Trophoblast cell (in vitro differentiated cells and primary cell): ENCODE results near the gene CALHM4.
"Not testable (repeated sequence)": the region's sequence is repeated elsewhere in the genome, so short reads cannot be mapped to it uniquely, and the experiment has no call there.

Experiments
- DNase-seq, 2 donors: peaks; one replicate each; pipeline ENCODE4 v3.0.0-alpha.2; 2016
- H2AFZ ChIP-seq: 2 replicates; pipeline ENCODE4 v1.6.1; 2013; ENCODE audit warnings: low read length, moderate library complexity, mild to moderate bottlenecking; ENCODE audit not compliant: insufficient read depth, poor library complexity
- H2AK5ac ChIP-seq: 2 replicates; pipeline ENCODE4 v1.6.1; 2013; ENCODE audit warnings: mild to moderate bottlenecking, low read length
- H2BK120ac ChIP-seq: 2 replicates; pipeline ENCODE4 v1.6.1; 2013; ENCODE audit warnings: low read length, mild to moderate bottlenecking, moderate library complexity; ENCODE audit not compliant: insufficient read depth, poor library complexity
- H2BK12ac ChIP-seq: 2 replicates; pipeline ENCODE4 v1.6.1; 2013; ENCODE audit warnings: mild to moderate bottlenecking, low read length, moderate library complexity
- H2BK5ac ChIP-seq: 2 replicates; pipeline ENCODE4 v1.6.1; 2013; ENCODE audit warnings: low read length, low read depth, moderate library complexity, mild to moderate bottlenecking; ENCODE audit not compliant: poor library complexity
- H3K14ac ChIP-seq: 2 replicates; pipeline ENCODE4 v1.6.1; 2013; ENCODE audit warnings: mild to moderate bottlenecking, low read length
- H3K18ac ChIP-seq: 2 replicates; pipeline ENCODE4 v1.6.1; 2013; ENCODE audit warnings: mild to moderate bottlenecking, low read length
- H3K23ac ChIP-seq: 2 replicates; pipeline ENCODE4 v1.6.1; 2013; ENCODE audit warnings: low read length
- H3K27ac ChIP-seq: 2 replicates; pipeline ENCODE4 v1.5.1; 2013; ENCODE audit warnings: low read depth, mild to moderate bottlenecking, inconsistent platforms, low read length, moderate library complexity
- H3K27me3 ChIP-seq: 2 replicates; pipeline ENCODE4 v1.6.1; 2013; ENCODE audit warnings: inconsistent platforms, mild to moderate bottlenecking, low read length, moderate library complexity; ENCODE audit not compliant: insufficient read depth
- H3K36me3 ChIP-seq, 2 experiments: 1 replicate in 1 of 2; 2 replicates in 1 of 2; pipeline ENCODE4 v1.6.1; 2013; ENCODE audit warnings: low read length in 2 of 2, mild to moderate bottlenecking in 2 of 2, moderate library complexity in 1 of 2; ENCODE audit not compliant: insufficient read depth in 2 of 2, control insufficient read depth in 1 of 2
- H3K4ac ChIP-seq: 2 replicates; pipeline ENCODE4 v1.6.1; 2013; ENCODE audit warnings: low read depth, mild to moderate bottlenecking, low read length, moderate library complexity
- H3K4me1 ChIP-seq, 2 experiments: 1 replicate in 1 of 2; 2 replicates in 1 of 2; pipeline ENCODE4 v1.6.1; 2013; ENCODE audit warnings: low read length in 2 of 2, mild to moderate bottlenecking in 2 of 2, moderate library complexity in 1 of 2; ENCODE audit not compliant: insufficient read depth in 2 of 2, control insufficient read depth in 1 of 2
- H3K4me2 ChIP-seq: 2 replicates; pipeline ENCODE4 v1.6.1; 2013; ENCODE audit warnings: inconsistent platforms, mild to moderate bottlenecking, low read length, moderate library complexity
- H3K4me3 ChIP-seq: 2 replicates; pipeline ENCODE4 v1.5.1; 2013; ENCODE audit warnings: mild to moderate bottlenecking, low read depth, low read length, inconsistent platforms
- H3K79me1 ChIP-seq: one replicate; pipeline ENCODE4 v1.6.1; 2013; ENCODE audit warnings: low read length
- H3K79me2 ChIP-seq: 2 replicates; pipeline ENCODE4 v1.6.1; 2013; ENCODE audit warnings: low read length, mild to moderate bottlenecking; ENCODE audit not compliant: control insufficient read depth, insufficient read depth, poor library complexity
- H3K9ac ChIP-seq: 2 replicates; pipeline ENCODE4 v1.6.1; 2013; ENCODE audit warnings: mild to moderate bottlenecking, low read length
- H3K9me3 ChIP-seq: 2 replicates; pipeline ENCODE4 v1.6.1; 2013; ENCODE audit warnings: low read depth, mild to moderate bottlenecking, control low read depth, inconsistent platforms, low read length; ENCODE audit not compliant: insufficient read depth
- H4K12ac ChIP-seq: 2 replicates; pipeline ENCODE4 v1.6.1; 2013; ENCODE audit warnings: low read depth, mild to moderate bottlenecking, low read length, moderate library complexity
- H4K8ac ChIP-seq: 2 replicates; pipeline ENCODE4 v1.6.1; 2013; ENCODE audit warnings: low read depth, mild to moderate bottlenecking, low read length, moderate library complexity
- H4K91ac ChIP-seq: one replicate; pipeline ENCODE4 v1.6.1; 2013; ENCODE audit warnings: low read depth, mild to moderate bottlenecking, low read length, moderate library complexity
- WGBS: extraction: QIAGEN DNeasy Blood & Tissue Kit; methylation state at CpG from one replicate; pipeline ENCODE4 v1.1.7; 2013; ENCODE audit warnings: missing lambda C conversion rate; ENCODE audit not compliant: insufficient read length, insufficient coverage; ENCODE audit errors: extremely low coverage; 5-methylcytosine and 5-hydroxymethylcytosine counted together

The CALHM4 gene

GRCh38 chr6:116596815-116597214, 43.3 kb downstream of the CALHM4 start:
- Histone ChIP-seq H3K79me1 (no peaks in the 10 kb centered on the region), H3K4me2 (no peak overlapping the region), H2BK5ac (no peak overlapping the region), H3K4ac (no peak overlapping the region), H3K23ac (no peak overlapping the region), H3K27me3 (no peaks in the 10 kb centered on the region), H3K4me1 (no peaks in the 10 kb centered on the region), H3K9ac (no peak overlapping the region), H2AFZ (no peak overlapping the region), H3K14ac (no peak overlapping the region), H4K91ac (no peak overlapping the region), H2AK5ac (no peak overlapping the region), H4K8ac (no peak overlapping the region), H3K36me3 (peaks cover 6 to 7% of the 10 kb centered on the region in 2 experiments), H3K18ac (no peak overlapping the region), H2BK120ac (no peak overlapping the region), H3K9me3 (no peaks in the 10 kb centered on the region), H3K4me3 (no peak overlapping the region), H4K12ac (no peak overlapping the region), H2BK12ac (no peak overlapping the region), H3K27ac (no peak overlapping the region), H3K79me2 (no peaks in the 10 kb centered on the region)
- WGBS = no CpG with 5 or more reads among the region's 4 CpGs
- DNase-seq = peak in 1 of 2 donors; percentile 39

- H4K91ac ChIP-seq, H3K4ac ChIP-seq, H3K14ac ChIP-seq, H2BK12ac ChIP-seq, H3K79me1 ChIP-seq, H2BK5ac ChIP-seq, H2AK5ac ChIP-seq, H3K4me1 ChIP-seq, H3K79me2 ChIP-seq, H2AFZ ChIP-seq, H4K12ac ChIP-seq, H3K4me3 ChIP-seq, H3K9me3 ChIP-seq, H3K27ac ChIP-seq, H3K36me3 ChIP-seq, H4K8ac ChIP-seq, H3K4me2 ChIP-seq, H3K27me3 ChIP-seq, H3K9ac ChIP-seq, H3K18ac ChIP-seq, H3K23ac ChIP-seq, H2BK120ac ChIP-seq, DNase-seq: not testable (repeated sequence)
- WGBS = no CpG with 5 or more reads among the region's 3 CpGs
Measured at GRCh38 chr6:116603916-116604315, 50.4 kb downstream of the CALHM4 start.

- WGBS = no CpG with 5 or more reads among the region's 3 CpGs
- H3K23ac ChIP-seq, H3K4ac ChIP-seq, DNase-seq, H3K4me3 ChIP-seq, H2BK12ac ChIP-seq, H3K18ac ChIP-seq, H3K36me3 ChIP-seq, H3K27me3 ChIP-seq, H2AFZ ChIP-seq, H3K79me2 ChIP-seq, H3K27ac ChIP-seq, H3K4me2 ChIP-seq, H2BK5ac ChIP-seq, H3K9me3 ChIP-seq, H4K12ac ChIP-seq, H3K9ac ChIP-seq, H3K79me1 ChIP-seq, H2AK5ac ChIP-seq, H2BK120ac ChIP-seq, H4K91ac ChIP-seq, H3K14ac ChIP-seq, H4K8ac ChIP-seq, H3K4me1 ChIP-seq: not testable (repeated sequence)
Measured at GRCh38 chr6:116604868-116605267, 51.3 kb downstream of the CALHM4 start.

GRCh38 chr6:116605935-116606334, 52.4 kb downstream of the CALHM4 start:
- Histone ChIP-seq H3K14ac (no peak overlapping the region), H4K12ac (no peak overlapping the region), H3K18ac (no peak overlapping the region), H2BK5ac (no peak overlapping the region), H3K27me3 (no peaks in the 10 kb centered on the region), H3K4ac (no peak overlapping the region), H4K8ac (no peak overlapping the region), H3K27ac (no peak overlapping the region), H3K4me1 (no peaks in the 10 kb centered on the region), H4K91ac (no peak overlapping the region), H2AFZ (no peak overlapping the region), H2BK120ac (no peak overlapping the region), H3K4me2 (no peak overlapping the region), H3K79me1 (no peaks in the 10 kb centered on the region), H3K4me3 (no peak overlapping the region), H2AK5ac (no peak overlapping the region), H2BK12ac (no peak overlapping the region), H3K79me2 (no peaks in the 10 kb centered on the region), H3K36me3 (no peaks in the 10 kb centered on the region), H3K23ac (no peak overlapping the region), H3K9me3 (no peaks in the 10 kb centered on the region), H3K9ac (no peak overlapping the region)
- no peak for DNase-seq
- WGBS = no CpG with 5 or more reads among the region's 4 CpGs
